ENCODE results near the gene WDR11.

Gene WDR11

DNA sequence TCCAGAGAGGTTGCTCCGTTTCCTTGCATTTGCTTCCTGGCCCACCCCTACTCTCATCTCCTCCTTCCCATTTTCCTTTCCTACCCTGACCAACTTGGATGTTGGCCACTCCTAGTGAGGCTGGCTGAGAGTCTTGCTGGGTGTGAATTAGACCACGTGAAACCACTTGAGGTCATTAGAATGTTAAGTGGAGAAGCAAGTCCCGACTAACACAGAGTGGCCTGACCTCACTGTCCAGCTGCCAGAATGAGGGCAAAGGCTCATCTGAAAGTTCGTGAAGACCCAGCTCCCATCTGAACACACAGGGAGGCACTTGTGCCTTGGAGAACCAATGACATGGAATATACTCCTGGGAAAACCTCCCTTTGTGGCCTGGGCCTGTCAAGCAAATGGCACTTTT, 80.8 kb downstream of the WDR11 start:
- TF ChIP-seq, protein P1, sequence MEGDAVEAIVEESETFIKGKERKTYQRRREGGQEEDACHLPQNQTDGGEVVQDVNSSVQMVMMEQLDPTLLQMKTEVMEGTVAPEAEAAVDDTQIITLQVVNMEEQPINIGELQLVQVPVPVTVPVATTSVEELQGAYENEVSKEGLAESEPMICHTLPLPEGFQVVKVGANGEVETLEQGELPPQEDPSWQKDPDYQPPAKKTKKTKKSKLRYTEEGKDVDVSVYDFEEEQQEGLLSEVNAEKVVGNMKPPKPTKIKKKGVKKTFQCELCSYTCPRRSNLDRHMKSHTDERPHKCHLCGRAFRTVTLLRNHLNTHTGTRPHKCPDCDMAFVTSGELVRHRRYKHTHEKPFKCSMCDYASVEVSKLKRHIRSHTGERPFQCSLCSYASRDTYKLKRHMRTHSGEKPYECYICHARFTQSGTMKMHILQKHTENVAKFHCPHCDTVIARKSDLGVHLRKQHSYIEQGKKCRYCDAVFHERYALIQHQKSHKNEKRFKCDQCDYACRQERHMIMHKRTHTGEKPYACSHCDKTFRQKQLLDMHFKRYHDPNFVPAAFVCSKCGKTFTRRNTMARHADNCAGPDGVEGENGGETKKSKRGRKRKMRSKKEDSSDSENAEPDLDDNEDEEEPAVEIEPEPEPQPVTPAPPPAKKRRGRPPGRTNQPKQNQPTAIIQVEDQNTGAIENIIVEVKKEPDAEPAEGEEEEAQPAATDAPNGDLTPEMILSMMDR (IDR thresholded peaks at IDR 0.05; ENCODE audit: low read depth, low read length) = no peak

GRCh38 chr10:120938822-120939221, 87.7 kb downstream of the WDR11 start:
- no peak for DNase-seq (ENCODE audit: extremely low read depth, low read depth)
- TF ChIP-seq, protein P1 (IDR thresholded peaks at IDR 0.05; ENCODE audit: low read depth, low read length) = no peak

More for the DNA sequence above, 80.8 kb downstream of the WDR11 start:
- no peak for DNase-seq (ENCODE audit: extremely low read depth, low read depth)

DNA sequence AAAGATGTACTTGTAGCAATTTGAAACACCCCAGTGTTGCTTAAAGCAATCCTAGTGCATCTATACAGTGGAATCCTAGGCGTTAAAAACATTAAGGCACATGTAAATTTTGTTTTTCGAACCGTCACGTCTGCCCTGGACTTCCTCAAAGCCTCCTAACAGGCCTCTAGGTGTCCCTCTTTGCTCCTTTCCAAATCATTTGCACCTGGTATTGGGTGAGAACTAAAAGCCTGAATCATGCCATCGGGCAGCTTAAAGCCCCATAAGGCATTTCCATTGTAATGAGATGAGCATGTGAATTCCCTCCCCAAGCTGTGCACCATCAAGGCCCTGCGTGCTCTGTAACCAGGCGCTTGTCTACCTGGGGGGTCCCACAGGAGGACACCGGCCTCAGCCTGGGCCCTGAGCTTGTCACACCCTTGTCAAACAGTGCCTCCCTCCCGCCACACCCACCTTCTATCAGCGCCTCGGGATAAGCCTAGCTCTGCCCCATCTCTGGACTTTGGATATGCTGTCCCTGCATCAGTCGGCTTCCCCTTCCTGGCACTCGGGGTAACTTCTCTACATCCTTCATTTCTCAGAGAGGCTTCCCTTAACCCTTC, 89.2 kb downstream of the WDR11 start:
- TF ChIP-seq, protein P1 (IDR thresholded peaks at IDR 0.05; ENCODE audit: low read depth, low read length) = no peak
- DNase-seq (ENCODE audit: extremely low read depth, low read depth) = no peak

DNA sequence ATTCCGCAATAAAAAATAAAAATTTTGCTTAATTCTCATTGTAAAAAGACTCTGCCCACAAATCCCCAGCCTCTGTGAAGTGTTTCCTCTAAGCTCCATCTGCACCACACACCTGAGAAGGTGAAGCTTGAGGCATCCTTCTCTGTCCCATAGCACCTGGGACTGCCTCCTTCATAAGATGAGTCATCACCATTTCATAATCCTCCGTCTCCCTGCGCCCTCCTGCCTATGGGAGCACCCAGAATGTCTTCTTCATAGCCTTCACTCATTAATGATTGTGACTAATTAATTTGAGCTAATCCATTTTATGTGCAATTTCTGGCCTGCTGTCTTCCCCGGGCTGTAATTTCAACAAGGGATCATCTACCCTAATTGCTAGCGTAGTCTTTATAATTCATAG, 90.3 kb downstream of the WDR11 start:
- TF ChIP-seq, protein P1 (IDR thresholded peaks at IDR 0.05; ENCODE audit: low read depth, low read length) = no peak
- DNase-seq (ENCODE audit: extremely low read depth, low read depth) = no peak

- TF ChIP-seq, protein P1 (IDR thresholded peaks at IDR 0.05; ENCODE audit: low read depth, low read length) = peak; percentile 90
- peak; percentile 19 for DNase-seq (ENCODE audit: extremely low read depth, low read depth)
These were observed 91.7 kb downstream of the WDR11 start for GRCh38 chr10:120942806-120943413.

- TF ChIP-seq, protein P1 (IDR thresholded peaks at IDR 0.05; ENCODE audit: low read depth, low read length) = no peak
- DNase-seq (ENCODE audit: extremely low read depth, low read depth) = no peak
These were observed 92.4 kb downstream of the WDR11 start for GRCh38 chr10:120943542-120943941.

- no peak for DNase-seq (ENCODE audit: extremely low read depth, low read depth)
- TF ChIP-seq, protein P1 (IDR thresholded peaks at IDR 0.05; ENCODE audit: low read depth, low read length) = no peak
These were observed 93.5 kb downstream of the WDR11 start for GRCh38 chr10:120944586-120945125.

Data from AG09319 (cell line).